Uterus (tissue), 2 donors: ENCODE results near the gene NDUFB6.

Source experiments
- CTCF ChIP-seq, 4 experiments: fragments of 200-600 bp in 2 of 4; fragments of 450-650 bp in 2 of 4; sonication (generic) in 2 of 4; IDR thresholded peaks; one replicate each; pipeline ENCODE4 v1.5.1; 2016 to 2019; ENCODE audit warnings: antibody characterized with exemption in 4 of 4, mild to moderate bottlenecking in 2 of 4, moderate library complexity in 1 of 4
- POLR2A ChIP-seq, 2 donors: fragments of 450-650 bp; IDR thresholded peaks; one replicate each; pipeline ENCODE4 v1.6.1; 2016; ENCODE audit warnings: antibody characterized with exemption in 2 of 2, mild to moderate bottlenecking in 1 of 2, moderate library complexity in 1 of 2

- TF ChIP-seq CTCF (IDR thresholded peaks at IDR 0.05) (no peak), POLR2A (IDR thresholded peaks at IDR 0.05) (no peak)
Observed at GRCh38 chr9:32584784-32585183, 11.8 kb upstream of the NDUFB6 start.
